C4-2B (cell line): ENCODE results near the gene B3GNT4.

Source experiments
- ZFX ChIP-seq: fragments of 450-650 bp; IDR thresholded peaks from 2 replicates; pipeline ENCODE4 v1.6.1; 2017
- TF ChIP-seq, protein P1 (sequence below): fragments of 450-650 bp; conservative IDR thresholded peaks from 2 replicates; pipeline ENCODE4 v1.5.1; 2017; ENCODE audit warnings: mild to moderate bottlenecking

DNA sequence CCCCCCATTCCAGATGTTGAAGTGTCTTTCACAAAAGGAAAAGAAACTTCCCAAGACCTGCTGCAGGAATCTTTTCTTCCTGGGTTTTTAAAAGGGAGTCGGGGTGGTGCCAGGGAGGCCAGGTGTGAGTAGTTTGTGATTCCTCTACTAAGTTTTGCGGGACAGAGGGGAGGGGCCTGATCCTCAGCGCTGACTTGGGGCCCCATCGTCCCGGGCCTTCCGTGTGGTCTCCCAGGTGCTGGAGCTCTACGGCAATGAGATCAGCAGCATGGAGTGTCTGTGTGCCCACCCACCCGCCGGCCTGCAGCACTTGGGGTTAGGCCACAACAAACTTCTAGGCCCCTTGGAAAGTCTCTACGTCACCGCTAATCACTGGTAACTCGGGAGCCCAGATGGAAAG is 16.0 kb upstream of the B3GNT4 start:
- TF ChIP-seq, protein P1, sequence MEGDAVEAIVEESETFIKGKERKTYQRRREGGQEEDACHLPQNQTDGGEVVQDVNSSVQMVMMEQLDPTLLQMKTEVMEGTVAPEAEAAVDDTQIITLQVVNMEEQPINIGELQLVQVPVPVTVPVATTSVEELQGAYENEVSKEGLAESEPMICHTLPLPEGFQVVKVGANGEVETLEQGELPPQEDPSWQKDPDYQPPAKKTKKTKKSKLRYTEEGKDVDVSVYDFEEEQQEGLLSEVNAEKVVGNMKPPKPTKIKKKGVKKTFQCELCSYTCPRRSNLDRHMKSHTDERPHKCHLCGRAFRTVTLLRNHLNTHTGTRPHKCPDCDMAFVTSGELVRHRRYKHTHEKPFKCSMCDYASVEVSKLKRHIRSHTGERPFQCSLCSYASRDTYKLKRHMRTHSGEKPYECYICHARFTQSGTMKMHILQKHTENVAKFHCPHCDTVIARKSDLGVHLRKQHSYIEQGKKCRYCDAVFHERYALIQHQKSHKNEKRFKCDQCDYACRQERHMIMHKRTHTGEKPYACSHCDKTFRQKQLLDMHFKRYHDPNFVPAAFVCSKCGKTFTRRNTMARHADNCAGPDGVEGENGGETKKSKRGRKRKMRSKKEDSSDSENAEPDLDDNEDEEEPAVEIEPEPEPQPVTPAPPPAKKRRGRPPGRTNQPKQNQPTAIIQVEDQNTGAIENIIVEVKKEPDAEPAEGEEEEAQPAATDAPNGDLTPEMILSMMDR: no peak
- no peak for TF ChIP-seq ZFX
